Measurements from ENCODE around the gene SLC9A9. TPM values are rescaled to one million over a fixed set of nuclear protein-coding genes. Genes with fewer than 3 reads are reported as not detected.

Gene SLC9A9
- total RNA-seq, 1 experiment from 2014 or later, result not detected

DNA sequence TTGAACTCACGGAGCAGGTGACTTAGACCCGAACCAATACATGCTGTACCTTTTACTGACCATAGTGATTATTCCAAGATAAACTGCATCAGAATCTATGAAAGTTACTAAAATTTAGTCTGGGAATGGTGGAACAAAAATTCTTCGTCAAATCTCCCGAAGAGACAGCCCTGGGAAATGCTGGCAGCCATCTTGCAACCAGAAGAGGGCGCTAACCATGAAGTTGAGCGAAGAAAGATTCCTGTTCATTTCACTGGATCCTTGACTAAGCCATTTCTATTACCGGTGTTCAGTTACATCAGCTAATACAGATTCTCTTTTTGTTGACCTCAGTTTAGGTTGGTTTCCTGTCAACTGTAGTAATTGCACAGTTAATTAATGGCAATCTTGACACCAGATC is 199.6 kb downstream of the SLC9A9 start:
- DNase-seq (ENCODE audit: low spot score), result peak; percentile 27

DNA sequence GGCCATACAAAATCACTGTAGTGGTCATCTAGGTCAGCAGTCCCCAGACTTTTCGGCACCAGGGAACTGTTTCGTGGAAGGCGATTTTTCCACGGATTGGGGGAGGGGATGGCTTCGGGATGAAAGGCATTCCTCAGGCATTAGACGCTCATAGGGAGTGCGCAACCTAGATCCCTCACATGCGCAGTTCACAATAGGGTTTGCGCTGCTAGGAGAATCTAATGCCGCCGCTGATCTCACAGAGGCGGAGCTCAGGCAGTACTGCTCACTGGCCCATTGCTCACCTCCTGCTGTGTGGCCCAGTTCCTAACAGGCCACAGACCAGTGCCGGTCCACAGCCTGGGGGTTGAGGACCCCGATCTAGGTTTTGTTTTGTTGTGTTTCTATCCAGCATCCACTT is 200.1 kb downstream of the SLC9A9 start:
- DNase-seq (ENCODE audit: low spot score), result no peak

DNA sequence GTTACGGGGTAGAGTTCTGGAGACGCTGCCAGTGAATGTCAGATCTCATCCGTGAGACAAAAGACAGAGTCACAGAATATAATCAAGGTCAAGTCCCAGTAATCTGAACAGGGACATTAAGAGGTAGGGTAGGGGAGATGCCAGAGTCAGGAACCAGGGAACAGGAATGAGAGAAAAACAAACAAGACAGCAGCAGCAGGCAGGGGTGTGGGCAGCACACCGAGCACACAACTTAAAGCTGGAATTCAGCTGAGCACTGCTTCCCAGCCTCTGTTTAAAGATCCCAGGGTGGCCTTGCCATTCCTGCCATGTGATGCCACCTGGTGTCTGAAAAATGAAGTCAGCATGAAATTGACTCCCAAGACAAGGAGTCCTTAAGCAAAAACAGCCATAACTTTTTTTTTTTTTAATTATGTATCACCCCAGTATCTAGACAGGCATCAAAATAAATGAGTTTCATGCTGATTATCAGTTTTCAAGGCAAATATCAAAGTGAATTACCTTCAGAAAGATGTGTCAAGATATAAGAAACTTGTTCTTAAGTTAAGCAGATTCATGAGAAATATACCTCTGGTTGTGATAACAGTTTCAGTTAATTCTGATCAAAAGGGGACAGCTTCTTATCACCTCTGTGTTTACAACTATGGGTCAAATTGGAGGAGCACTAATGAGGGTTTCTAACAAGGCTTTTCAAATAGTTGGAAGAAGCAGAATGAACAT is 203.7 kb downstream of the SLC9A9 start:
- peak; percentile 58 for DNase-seq (ENCODE audit: low spot score)

DNA sequence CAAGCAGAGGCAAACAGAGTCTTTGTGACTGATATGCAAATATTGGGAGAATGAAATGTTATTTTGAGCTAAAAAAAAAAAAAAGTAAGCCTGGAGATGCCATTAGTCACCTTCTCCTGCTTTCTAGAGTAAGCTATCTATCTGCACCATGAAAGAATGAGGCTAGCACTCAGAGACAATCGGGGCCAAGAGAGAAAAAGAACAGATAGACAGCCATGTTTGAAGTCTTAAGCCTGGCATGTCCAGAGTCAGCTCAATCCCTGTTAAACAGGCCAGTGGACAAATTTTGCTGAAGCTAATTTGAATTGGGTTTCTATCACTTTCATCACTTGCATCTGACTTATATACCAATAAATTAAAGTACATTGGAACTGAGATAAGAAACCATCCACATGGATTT is 204.4 kb downstream of the SLC9A9 start:
- no peak for DNase-seq (ENCODE audit: low spot score)

DNA sequence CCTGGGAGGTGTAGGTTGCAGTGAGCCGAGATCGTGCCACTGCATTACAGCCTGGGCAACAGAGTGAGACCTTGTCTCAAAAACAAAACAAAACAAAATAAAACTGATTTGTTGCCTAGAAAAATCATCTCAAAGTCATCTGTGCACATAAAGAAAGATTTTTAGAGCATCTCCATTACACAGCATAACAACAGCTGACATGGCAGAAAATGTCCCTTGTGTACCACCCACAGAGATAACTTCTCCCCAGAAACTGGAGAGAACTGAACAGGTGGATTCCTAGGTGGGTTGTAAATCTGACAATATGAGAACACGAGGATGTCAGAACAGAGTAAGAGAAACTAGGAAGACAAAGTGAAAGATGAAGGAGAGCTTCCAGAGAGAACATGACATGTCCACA is 207.5 kb downstream of the SLC9A9 start:
- DNase-seq (ENCODE audit: low spot score), result no peak

DNA sequence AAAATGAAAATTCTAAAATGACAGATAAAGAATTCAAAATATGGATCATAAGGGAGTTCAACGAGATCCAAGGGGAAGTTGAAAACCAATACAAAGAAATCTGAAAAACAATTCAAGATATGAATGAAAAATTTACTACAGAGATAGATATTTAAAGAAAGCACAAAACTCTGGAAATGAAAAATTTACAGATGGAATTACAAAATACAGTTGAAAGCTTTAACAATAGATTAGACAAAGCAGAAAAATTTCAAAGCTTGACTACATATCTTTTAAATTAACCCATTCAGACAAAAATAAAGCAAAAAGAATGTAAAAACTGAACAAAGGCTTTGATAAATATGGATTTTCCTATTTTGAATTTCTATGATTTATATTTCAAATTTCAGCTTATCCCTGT is 211.1 kb downstream of the SLC9A9 start:
- no peak for DNase-seq (ENCODE audit: low spot score)

DNA sequence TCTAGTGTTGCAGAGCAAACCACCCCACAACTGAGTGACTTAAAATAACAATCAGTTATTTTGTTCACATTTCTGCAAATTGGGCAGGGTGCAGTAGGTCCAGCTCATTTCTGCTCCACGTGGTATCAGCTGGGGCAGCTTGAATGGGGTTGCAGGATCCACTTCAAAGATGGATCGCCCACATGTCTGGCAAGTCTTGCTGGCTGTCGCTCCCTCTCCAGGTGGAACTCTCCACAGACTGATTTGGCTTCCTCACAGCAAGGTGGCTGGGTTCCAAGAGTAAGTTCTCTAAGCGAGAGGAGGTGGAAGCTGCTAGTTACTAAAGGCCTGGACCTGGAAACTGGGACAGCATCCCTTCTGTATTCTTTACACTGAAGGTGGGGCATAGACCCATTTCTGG is 213.3 kb downstream of the SLC9A9 start:
- no peak for DNase-seq (ENCODE audit: low spot score)

GRCh38 chr3:143634427-143634826 is 213.8 kb downstream of the SLC9A9 start:
- no peak for DNase-seq (ENCODE audit: low spot score)

DNA sequence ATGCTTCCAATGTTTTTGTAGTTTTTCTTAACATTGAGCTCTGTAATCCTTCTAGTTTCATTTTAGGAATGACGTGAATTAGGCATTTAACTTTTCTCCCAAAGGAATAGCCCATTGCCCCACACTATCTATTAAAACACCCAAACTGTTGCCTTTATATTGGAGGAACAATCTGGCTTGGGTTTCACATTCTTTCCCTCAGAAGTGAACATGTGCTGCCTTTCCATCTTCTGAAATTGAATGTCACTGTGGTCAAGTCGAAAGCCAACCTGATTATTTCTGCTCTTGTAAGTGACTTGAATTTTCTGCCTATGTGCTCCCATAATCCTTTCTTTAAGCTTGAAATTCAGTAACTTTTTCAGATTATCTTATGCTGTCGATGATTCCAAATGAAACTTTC is 214.5 kb downstream of the SLC9A9 start:
- no peak for DNase-seq (ENCODE audit: low spot score)

GRCh38 chr3:143629726-143630125 is 218.5 kb downstream of the SLC9A9 start:
- DNase-seq (ENCODE audit: low spot score), result no peak

- DNase-seq (ENCODE audit: low spot score), result no peak
Observed at GRCh38 chr3:143628971-143629370, 219.3 kb downstream of the SLC9A9 start.

GRCh38 chr3:143627336-143627735 is 220.9 kb downstream of the SLC9A9 start:
- DNase-seq (ENCODE audit: low spot score), result no peak

DNA sequence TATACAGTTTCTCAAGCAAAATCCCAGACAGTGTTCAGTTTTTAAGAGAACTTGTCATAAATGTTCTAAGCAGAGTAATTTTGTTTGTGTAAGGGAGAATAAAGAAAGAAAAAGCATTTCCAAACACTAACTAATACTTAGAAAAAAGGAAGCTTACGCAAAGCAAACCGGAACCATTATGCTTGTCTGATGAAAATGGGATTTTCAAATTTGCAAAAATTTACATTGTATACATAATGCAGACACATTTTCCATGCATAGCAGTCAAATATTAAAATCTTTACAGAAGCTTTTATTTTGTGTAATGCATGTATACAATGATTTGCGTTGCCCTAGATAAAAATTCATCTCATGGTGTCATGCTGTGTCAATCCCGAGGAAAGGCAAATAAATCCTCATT is 229.0 kb downstream of the SLC9A9 start:
- no peak for DNase-seq (ENCODE audit: low spot score)

DNA sequence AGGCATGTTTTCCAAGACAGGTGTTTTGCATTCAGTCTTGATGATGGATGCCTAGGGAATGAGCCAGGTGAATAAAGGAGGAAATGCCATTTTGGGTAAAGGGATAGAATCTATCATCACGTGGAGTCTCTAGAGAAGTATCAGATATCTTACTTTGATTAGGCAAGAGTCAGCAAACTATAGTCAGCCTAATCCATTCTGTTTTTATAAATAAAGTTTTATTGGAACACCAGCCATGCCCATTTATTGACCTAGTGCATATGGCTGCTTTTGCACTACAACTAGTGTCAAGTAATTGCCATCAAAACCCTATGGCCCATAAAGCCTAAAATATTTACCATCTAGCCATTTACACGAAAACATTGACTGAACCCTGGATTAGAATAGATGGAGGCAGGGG is 231.2 kb downstream of the SLC9A9 start:
- no peak for DNase-seq (ENCODE audit: low spot score)

GRCh38 chr3:143613226-143613625 is 235.0 kb downstream of the SLC9A9 start:
- DNase-seq (ENCODE audit: low spot score), result no peak

DNA sequence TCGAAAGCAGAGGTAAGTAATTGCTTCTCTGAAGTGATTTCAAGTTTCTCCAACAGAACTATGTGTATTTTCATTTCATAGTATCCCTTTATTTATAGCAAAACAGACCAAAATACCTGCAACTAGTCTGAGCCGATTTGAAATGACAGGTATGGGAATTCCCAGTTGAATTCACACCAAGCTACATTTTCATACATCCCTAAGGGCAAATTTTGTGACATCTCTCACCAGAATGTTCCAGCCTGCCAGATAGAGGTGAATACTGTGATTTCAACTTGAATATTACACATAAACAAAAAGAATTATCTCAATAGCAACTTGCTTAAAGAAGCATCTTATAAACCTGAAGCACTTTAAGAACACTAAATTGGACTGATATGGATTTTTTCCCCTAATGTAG is 235.7 kb downstream of the SLC9A9 start:
- no peak for DNase-seq (ENCODE audit: low spot score)

DNA sequence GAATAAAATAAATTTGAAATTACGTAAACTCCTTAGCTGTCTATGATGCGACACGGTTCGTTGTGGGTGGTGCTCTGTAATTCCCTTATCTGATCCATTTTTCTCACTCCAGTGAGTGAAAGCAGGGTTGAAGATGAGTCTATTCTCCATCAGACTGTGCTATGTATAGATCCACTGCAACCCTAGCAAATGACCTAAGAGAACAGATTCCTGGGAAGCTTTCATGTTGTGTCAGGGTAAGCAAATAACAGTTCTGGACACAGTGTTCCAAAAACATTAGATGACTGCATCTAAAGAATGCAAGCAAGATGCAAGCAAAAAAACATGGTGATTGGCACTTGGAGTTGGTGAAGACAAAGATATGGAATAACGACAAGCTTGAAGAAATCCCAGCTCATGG is 239.3 kb downstream of the SLC9A9 start:
- DNase-seq (ENCODE audit: low spot score), result no peak

GRCh38 chr3:143605233-143605950 is 242.9 kb downstream of the SLC9A9 start:
- no peak for DNase-seq (ENCODE audit: low spot score)

DNA sequence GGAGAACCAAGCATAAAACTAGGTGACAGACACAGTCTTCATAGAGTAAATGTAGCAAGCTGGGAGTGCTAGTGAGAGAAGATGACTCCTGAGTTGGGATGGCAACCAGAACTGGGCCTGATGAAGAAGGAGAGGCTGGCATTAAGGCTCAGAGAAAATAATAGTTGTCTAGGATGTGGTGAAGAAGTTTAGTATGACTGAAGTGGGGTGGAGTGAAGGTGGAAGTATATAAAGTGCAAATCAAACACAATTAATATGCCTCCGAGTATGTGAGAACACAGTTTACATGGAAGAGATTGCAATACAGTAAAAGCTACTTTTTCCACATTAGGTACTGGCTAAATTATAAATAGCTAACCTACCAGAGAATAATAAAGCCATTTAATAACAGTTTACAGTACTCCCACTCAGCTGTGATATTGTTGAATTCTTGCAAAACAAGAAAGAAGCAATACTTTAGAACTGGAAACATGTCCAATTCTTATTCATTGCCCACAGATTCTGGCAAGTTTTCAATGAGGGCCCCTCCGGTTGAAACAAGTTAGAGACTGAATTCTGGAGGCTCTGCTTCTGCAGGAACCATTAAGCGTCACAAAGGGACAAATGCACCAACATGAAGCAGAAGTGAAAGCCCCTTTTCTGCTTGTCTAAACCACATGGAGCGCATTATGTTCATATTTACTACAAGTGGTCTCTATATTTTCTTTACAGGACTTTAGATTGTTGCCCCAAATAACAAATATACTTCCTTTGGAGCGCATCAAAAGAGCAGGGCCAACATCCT is 243.7 kb downstream of the SLC9A9 start:
- no peak for DNase-seq (ENCODE audit: low spot score)

DNA sequence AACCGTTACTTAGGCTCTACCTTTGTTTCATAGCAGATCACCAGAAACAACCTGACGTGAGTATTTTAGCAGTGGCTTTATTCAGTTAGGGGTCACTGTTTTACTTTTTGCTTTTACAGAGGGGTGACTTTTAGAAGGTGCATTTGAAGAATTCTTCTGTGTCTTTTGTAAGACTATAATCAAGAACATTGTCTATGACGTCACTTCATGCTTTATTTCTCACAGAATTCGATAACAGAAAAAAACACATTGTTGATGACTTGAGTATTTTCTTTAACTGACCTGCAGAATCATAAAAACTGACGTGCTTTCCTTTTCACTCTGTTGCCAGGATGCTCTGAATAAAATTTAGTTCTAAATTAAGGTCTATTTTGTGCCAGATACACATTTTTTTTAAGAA is 244.5 kb downstream of the SLC9A9 start:
- no peak for DNase-seq (ENCODE audit: low spot score)

DNA sequence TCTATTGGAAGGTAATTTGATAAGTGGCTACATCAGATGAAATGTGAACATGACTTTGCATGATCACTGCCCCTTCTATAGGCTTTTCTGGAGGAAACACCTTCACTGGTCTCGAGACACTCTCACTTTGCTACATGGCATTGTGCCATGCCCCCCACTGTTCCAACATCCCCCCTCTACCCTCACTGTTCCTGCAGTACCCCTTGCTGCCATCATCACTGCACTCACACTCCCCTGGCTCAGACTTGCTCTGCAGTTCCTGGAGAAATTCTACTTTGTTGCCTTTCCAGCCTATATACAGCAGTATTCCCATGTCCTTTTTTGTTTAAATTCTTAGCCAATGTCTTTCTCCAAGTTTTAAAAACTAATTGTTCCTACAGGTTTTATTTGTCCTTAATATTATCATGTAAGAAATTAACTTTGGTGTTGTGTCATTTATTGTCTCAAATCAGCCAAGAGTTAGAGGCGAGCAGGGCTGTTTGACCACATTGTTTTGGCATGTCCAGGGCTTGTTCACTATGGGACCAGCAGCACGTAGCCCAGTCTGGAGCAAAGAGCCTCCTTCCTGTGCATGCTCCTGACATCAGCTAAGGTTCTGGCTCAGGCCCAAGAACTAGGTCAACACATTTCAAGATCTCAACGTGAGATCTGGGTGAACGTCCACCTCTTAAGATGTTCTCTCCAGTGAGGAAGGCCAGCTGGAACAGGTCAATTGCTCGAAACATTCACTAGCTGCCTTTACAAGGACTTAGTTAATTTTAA is 246.4 kb downstream of the SLC9A9 start:
- no peak for DNase-seq (ENCODE audit: low spot score)
